Stimulated activated CD8-positive, alpha-beta memory T cell treated with anti-CD3 and anti-CD28 coated beads, Interleukin-7, amount 100 ng/mL, for 1 hour (primary cell): ENCODE results near the gene CBR4.
"Not testable (repeated sequence)": the region's sequence is repeated elsewhere in the genome, so short reads cannot be mapped to it uniquely, and the experiment has no call there.

Source experiments
- DNase-seq, 2 donors: peaks; one replicate each; pipeline ENCODE4 v3.0.0-alpha.2; 2020; ENCODE audit warnings: low read depth in 2 of 2

CBR4 gene

GRCh38 chr4:168993714-168994510, 16.1 kb downstream of the CBR4 start:
- DNase-seq, result no peak

- DNase-seq, result not testable (repeated sequence)
Observed at GRCh38 chr4:168992952-168993482, 17.0 kb downstream of the CBR4 start.

GRCh38 chr4:168981942-168982341, 28.1 kb downstream of the CBR4 start:
- DNase-seq, result no peak

- DNase-seq, result no peak
Observed at GRCh38 chr4:168981460-168981859, 28.6 kb downstream of the CBR4 start.

- DNase-seq, result no peak
Observed at GRCh38 chr4:168979338-168979737, 30.7 kb downstream of the CBR4 start.

- DNase-seq, result no peak
Observed at GRCh38 chr4:168978001-168978700, 31.9 kb downstream of the CBR4 start.

- DNase-seq, result no peak
Observed at GRCh38 chr4:168972596-168972995, 37.5 kb downstream of the CBR4 start.

- no peak for DNase-seq
Observed at GRCh38 chr4:168960716-168961115, 49.3 kb downstream of the CBR4 start.

GRCh38 chr4:168955674-168956073, 54.4 kb downstream of the CBR4 start:
- DNase-seq, result no peak

- not testable (repeated sequence) for DNase-seq
Observed at GRCh38 chr4:168952821-168953246, 57.2 kb downstream of the CBR4 start.

GRCh38 chr4:168945291-168945690, 64.8 kb downstream of the CBR4 start:
- no peak for DNase-seq

- DNase-seq, result no peak
Observed at GRCh38 chr4:168942985-168943384, 67.1 kb downstream of the CBR4 start.
